ENCODE measurements around the gene MTA2.

Gene MTA2

GRCh38 chr11:62647609-62648005, 45.9 kb upstream of the MTA2 start:
- no peak for DNase-seq (ENCODE audit: low spot score)

GRCh38 chr11:62646825-62647608, 45.4 kb upstream of the MTA2 start:
- DNase-seq (ENCODE audit: low spot score) = no peak
- no peak for ATAC-seq (ENCODE audit: low read depth)
- H3K27ac ChIP-seq (ENCODE audit: poor library complexity, severe bottlenecking) = peak overlapping the region; percentile 69
- no peaks in the 10 kb centered on the region for H3K9me3 ChIP-seq (ENCODE audit: severe bottlenecking)
- no peaks in the 10 kb centered on the region for H3K27me3 ChIP-seq (ENCODE audit: insufficient read depth, poor library complexity, severe bottlenecking)
- H3K4me3 ChIP-seq (ENCODE audit: severe bottlenecking) = no peak overlapping the region
- H3K36me3 ChIP-seq (ENCODE audit: low read depth) = peaks cover 48% of the 10 kb centered on the region
- TF ChIP-seq CTCF (IDR thresholded peaks at IDR 0.05; ENCODE audit: poor library complexity, severe bottlenecking) = no peak
- H3K4me1 ChIP-seq (ENCODE audit: insufficient read depth, poor library complexity, severe bottlenecking) = no peaks in the 10 kb centered on the region

More at GRCh38 chr11:62647609-62648005, 45.9 kb upstream of the MTA2 start:
- H3K4me1 ChIP-seq (ENCODE audit: insufficient read depth, poor library complexity, severe bottlenecking) = no peaks in the 10 kb centered on the region
- peak overlapping the region; percentile 69 for H3K27ac ChIP-seq (ENCODE audit: poor library complexity, severe bottlenecking)
- H3K27me3 ChIP-seq (ENCODE audit: insufficient read depth, poor library complexity, severe bottlenecking) = no peaks in the 10 kb centered on the region
- H3K9me3 ChIP-seq (ENCODE audit: severe bottlenecking) = no peaks in the 10 kb centered on the region
- ATAC-seq (ENCODE audit: low read depth) = no peak
- H3K4me3 ChIP-seq (ENCODE audit: severe bottlenecking) = no peak overlapping the region
- H3K36me3 ChIP-seq (ENCODE audit: low read depth) = peaks cover 45% of the 10 kb centered on the region
- TF ChIP-seq CTCF (IDR thresholded peaks at IDR 0.05; ENCODE audit: poor library complexity, severe bottlenecking) = no peak

- no peak for TF ChIP-seq CTCF (IDR thresholded peaks at IDR 0.05; ENCODE audit: poor library complexity, severe bottlenecking)
- Histone ChIP-seq H3K27ac (ENCODE audit: poor library complexity, severe bottlenecking) (peak within 1 kb of the TSS; percentile 69), H3K9me3 (ENCODE audit: severe bottlenecking) (no peaks in the 10 kb centered on the region), H3K36me3 (ENCODE audit: low read depth) (peaks cover 48% of the 10 kb centered on the region), H3K4me3 (ENCODE audit: severe bottlenecking) (peak within 1 kb of the TSS; percentile 97), H3K27me3 (ENCODE audit: insufficient read depth, poor library complexity, severe bottlenecking) (no peaks in the 10 kb centered on the region), H3K4me1 (ENCODE audit: insufficient read depth, poor library complexity, severe bottlenecking) (no peaks in the 10 kb centered on the region)
- ATAC-seq (ENCODE audit: low read depth) (peak; percentile 97), DNase-seq (ENCODE audit: low spot score) (peak; percentile 99)
Measured at GRCh38 chr11:62645946-62646824, 44.5 kb upstream of the MTA2 start, which contains the start of gene GANAB. TSS of gene GANAB (minus strand) at chr11:62646613. CDS start at chr11:62646599, 14 bp downstream.

- peak overlapping the region; percentile 97 for H3K4me3 ChIP-seq (ENCODE audit: severe bottlenecking)
- no peaks in the 10 kb centered on the region for H3K9me3 ChIP-seq (ENCODE audit: severe bottlenecking)
- peaks cover 48% of the 10 kb centered on the region for H3K36me3 ChIP-seq (ENCODE audit: low read depth)
- H3K27ac ChIP-seq (ENCODE audit: poor library complexity, severe bottlenecking) = peak overlapping the region; percentile 69
- H3K4me1 ChIP-seq (ENCODE audit: insufficient read depth, poor library complexity, severe bottlenecking) = no peaks in the 10 kb centered on the region
- ATAC-seq (ENCODE audit: low read depth) (no peak), DNase-seq (ENCODE audit: low spot score) (no peak)
- no peak for TF ChIP-seq CTCF (IDR thresholded peaks at IDR 0.05; ENCODE audit: poor library complexity, severe bottlenecking)
- no peaks in the 10 kb centered on the region for H3K27me3 ChIP-seq (ENCODE audit: insufficient read depth, poor library complexity, severe bottlenecking)
Measured at GRCh38 chr11:62645671-62645945, 43.9 kb upstream of the MTA2 start.
